Activated CD4-positive, alpha-beta T cell treated with anti-CD3 and anti-CD28 coated beads, Interleukin-2, amount 50 U/mL, for 4 hours (primary cell): Measurements from ENCODE around the gene GNG12.
"Not testable (repeated sequence)": the region's sequence is repeated elsewhere in the genome, so short reads cannot be mapped to it uniquely, and the experiment has no call there.

ENCODE experiments used
- DNase-seq, 2 experiments: peaks; one replicate each; pipeline ENCODE4 v3.0.0-alpha.2; 2020

Gene GNG12

GRCh38 chr1:67749844-67750690, 83.2 kb downstream of the GNG12 start:
- no peak for DNase-seq

GRCh38 chr1:67749263-67749843, 83.9 kb downstream of the GNG12 start:
- DNase-seq, result no peak

- DNase-seq, result no peak
These were observed 84.6 kb downstream of the GNG12 start for GRCh38 chr1:67748630-67749029.

GRCh38 chr1:67747671-67748546, 85.4 kb downstream of the GNG12 start:
- no peak for DNase-seq

GRCh38 chr1:67745875-67746698, 87.2 kb downstream of the GNG12 start:
- DNase-seq, result no peak

- DNase-seq, result no peak
These were observed 90.1 kb downstream of the GNG12 start for GRCh38 chr1:67743072-67743725.

- no peak for DNase-seq
These were observed 91.5 kb downstream of the GNG12 start for GRCh38 chr1:67741736-67742135.

- DNase-seq, result no peak
These were observed 92.1 kb downstream of the GNG12 start for GRCh38 chr1:67741121-67741520.

GRCh38 chr1:67740543-67740942, 92.7 kb downstream of the GNG12 start:
- no peak for DNase-seq

- no peak for DNase-seq
These were observed 93.9 kb downstream of the GNG12 start for GRCh38 chr1:67739361-67739760.

- no peak for DNase-seq
These were observed 94.9 kb downstream of the GNG12 start for GRCh38 chr1:67738401-67738800.

- no peak for DNase-seq
These were observed 95.4 kb downstream of the GNG12 start for GRCh38 chr1:67737875-67738274.

GRCh38 chr1:67736750-67737149, 96.5 kb downstream of the GNG12 start:
- no peak for DNase-seq

GRCh38 chr1:67735806-67736627, 97.2 kb downstream of the GNG12 start:
- DNase-seq, result peak; percentile 2 to 4

GRCh38 chr1:67735206-67735605, 98.1 kb downstream of the GNG12 start:
- DNase-seq, result no peak

GRCh38 chr1:67734323-67734690, 99.0 kb downstream of the GNG12 start:
- no peak for DNase-seq

GRCh38 chr1:67733681-67734322, 99.5 kb downstream of the GNG12 start:
- DNase-seq, result no peak

GRCh38 chr1:67732750-67733151, 100.5 kb downstream of the GNG12 start:
- no peak for DNase-seq

- DNase-seq, result no peak
These were observed 101.9 kb downstream of the GNG12 start for GRCh38 chr1:67731322-67731721.

- DNase-seq, result not testable (repeated sequence)
These were observed 103.0 kb downstream of the GNG12 start for GRCh38 chr1:67730312-67730711.

- no peak for DNase-seq
These were observed 103.4 kb downstream of the GNG12 start for GRCh38 chr1:67729872-67730271.
